Tibial artery (tissue), 4 donors: ENCODE data around the gene AIMP2.

ENCODE experiments used
- DNase-seq, 2 donors: peaks; one replicate each; pipeline ENCODE4 v3.0.0-alpha.2; 2019
- H3K27ac ChIP-seq, 2 donors: fragments of 200-600 bp; sonication (generic) in 1 of 2; 1 replicate in 1 of 2; 2 replicates in 1 of 2; pipeline ENCODE4 v1.5.1; 2018 to 2019; ENCODE audit warnings: mild to moderate bottlenecking in 1 of 2
- H3K27me3 ChIP-seq, 2 donors: fragments of 200-600 bp; sonication (generic) in 1 of 2; one replicate each; pipeline versions ENCODE4 v1.5.1 to v1.6.0; 2016 to 2019
- H3K36me3 ChIP-seq, 3 donors: fragments of 200-600 bp; sonication (generic) in 2 of 3; one replicate each; pipeline ENCODE4 v1.5.1; 2016 to 2019; ENCODE audit warnings: mild to moderate bottlenecking in 2 of 3
- H3K4me1 ChIP-seq, 4 donors: fragments of 200-600 bp; sonication (generic) in 2 of 4; 1 replicate in 3 of 4; 2 replicates in 1 of 4; pipeline ENCODE4 v1.5.1; 2016 to 2019
- H3K4me3 ChIP-seq, 2 donors: fragments of 200-600 bp; sonication (generic) in 1 of 2; 1 replicate in 1 of 2; 2 replicates in 1 of 2; pipeline ENCODE4 v1.5.1; 2018 to 2019; ENCODE audit warnings: mild to moderate bottlenecking in 2 of 2
- H3K9me3 ChIP-seq, 3 donors: fragments of 200-600 bp; sonication (generic) in 1 of 3; one replicate each; pipeline ENCODE4 v1.5.1; 2016 to 2019
- intact Hi-C: fragments of 100-400 bp; cut with DNase I; formaldehyde crosslinking; loops from one replicate; pipeline ENCODE4 v1.15.0; 2023; ENCODE audit warnings: low total_unique reads
- TF ChIP-seq, protein P1 (sequence below), 2 experiments: fragments of 200-600 bp in 1 of 2; fragments of 450-650 bp in 1 of 2; IDR thresholded peaks; one replicate each; pipeline ENCODE4 v1.5.1; 2017 to 2019; ENCODE audit warnings: antibody characterized with exemption in 2 of 2, mild to moderate bottlenecking in 1 of 2, moderate library complexity in 1 of 2

The AIMP2 gene

DNA sequence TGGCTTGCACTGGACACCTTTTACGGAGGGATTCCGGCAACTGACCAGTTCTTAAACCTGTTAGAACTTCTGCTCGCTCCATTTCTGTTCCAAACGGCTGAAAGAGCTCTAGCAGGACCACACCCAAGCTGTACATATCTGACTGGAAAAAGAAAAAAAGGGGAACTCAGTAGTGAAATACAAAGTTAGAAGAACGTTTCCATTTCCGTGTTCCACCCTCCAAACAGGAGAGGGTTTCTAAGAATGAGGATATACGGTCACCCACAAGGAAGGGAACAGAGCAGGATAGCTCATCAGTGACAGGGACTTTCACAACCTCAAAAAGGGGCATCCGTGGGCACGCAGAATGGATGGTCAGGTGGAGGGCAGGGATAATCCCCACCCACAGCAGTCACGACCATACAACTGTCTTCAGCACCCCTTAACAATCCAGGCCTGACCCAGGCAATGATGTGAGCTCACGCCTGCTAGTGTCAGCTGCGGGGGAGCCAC is 17.8 kb downstream of the AIMP2 start:
- intact Hi-C loops: no loop called here
- Histone ChIP-seq H3K27ac (no peak overlapping the region), H3K36me3 (peaks cover 72 to 98% (median 75%) of the 10 kb centered on the region in 3 donors), H3K4me1 (no peaks in the 10 kb centered on the region), H3K27me3 (no peaks in the 10 kb centered on the region), H3K4me3 (no peak overlapping the region), H3K9me3 (no peaks in the 10 kb centered on the region)
- TF ChIP-seq, protein P1, sequence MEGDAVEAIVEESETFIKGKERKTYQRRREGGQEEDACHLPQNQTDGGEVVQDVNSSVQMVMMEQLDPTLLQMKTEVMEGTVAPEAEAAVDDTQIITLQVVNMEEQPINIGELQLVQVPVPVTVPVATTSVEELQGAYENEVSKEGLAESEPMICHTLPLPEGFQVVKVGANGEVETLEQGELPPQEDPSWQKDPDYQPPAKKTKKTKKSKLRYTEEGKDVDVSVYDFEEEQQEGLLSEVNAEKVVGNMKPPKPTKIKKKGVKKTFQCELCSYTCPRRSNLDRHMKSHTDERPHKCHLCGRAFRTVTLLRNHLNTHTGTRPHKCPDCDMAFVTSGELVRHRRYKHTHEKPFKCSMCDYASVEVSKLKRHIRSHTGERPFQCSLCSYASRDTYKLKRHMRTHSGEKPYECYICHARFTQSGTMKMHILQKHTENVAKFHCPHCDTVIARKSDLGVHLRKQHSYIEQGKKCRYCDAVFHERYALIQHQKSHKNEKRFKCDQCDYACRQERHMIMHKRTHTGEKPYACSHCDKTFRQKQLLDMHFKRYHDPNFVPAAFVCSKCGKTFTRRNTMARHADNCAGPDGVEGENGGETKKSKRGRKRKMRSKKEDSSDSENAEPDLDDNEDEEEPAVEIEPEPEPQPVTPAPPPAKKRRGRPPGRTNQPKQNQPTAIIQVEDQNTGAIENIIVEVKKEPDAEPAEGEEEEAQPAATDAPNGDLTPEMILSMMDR (IDR thresholded peaks at IDR 0.05): no peak
- DNase-seq: peak in 1 of 2 donors; percentile 55

DNA sequence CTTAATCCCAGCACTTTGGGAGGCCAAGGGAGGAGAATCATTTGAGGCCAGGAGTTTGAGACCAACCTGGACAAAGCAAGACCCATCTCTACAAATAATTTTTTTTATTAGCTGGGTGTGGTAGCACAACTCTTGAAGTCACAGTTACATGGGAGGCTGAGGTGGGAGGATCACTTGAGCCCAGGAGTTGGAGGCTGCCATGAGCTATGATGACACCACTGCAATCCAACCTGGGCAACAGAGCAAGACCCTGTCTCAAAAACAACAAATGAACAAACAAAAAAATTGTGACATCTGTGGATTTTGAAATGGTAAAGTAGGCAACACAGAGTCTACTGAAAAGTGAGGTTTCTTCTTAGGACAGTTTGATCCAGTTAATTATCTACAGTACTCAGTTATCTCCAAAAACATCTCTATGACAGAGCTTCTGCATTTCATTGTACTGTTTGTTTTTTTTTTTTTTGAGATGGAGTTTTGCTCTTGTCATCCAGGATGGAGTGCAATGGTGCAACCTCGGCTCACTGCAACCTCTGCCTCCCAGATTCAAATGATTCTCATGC is 18.8 kb downstream of the AIMP2 start:
- peak in 1 of 2 donors; percentile 29 for DNase-seq
- Histone ChIP-seq H3K4me1 (no peaks in the 10 kb centered on the region), H3K36me3 (peaks cover 65 to 97% (median 69%) of the 10 kb centered on the region in 3 donors), H3K27ac (no peak overlapping the region), H3K4me3 (no peak overlapping the region), H3K9me3 (no peaks in the 10 kb centered on the region), H3K27me3 (no peaks in the 10 kb centered on the region)
- TF ChIP-seq, protein P1 (IDR thresholded peaks at IDR 0.05): no peak
- intact Hi-C loops: no loop called here

GRCh38 chr7:6028563-6028962 is 19.5 kb downstream of the AIMP2 start:
- peaks cover 66 to 97% (median 67%) of the 10 kb centered on the region in 3 donors for H3K36me3 ChIP-seq

DNA sequence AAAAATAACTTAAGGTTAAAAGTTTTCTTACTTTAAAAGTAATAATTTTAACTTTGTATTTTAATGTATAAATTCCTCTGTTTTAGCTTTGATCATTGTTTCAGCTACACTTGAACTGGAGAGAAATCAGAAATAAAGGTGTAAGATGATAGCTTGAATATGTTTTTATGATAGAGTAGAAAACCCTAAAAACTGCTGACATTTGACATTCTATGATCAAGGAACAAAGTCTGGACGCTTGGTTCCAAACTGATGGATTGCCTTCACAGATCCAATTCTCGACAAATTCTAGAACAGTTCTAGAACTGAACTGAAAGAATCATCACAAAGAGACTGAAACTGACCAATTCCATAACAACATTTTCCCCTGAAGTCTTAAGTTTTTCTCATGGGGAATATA is 21.9 kb downstream of the AIMP2 start, which contains the start of gene ANKRD61:
Gene ANKRD61, plus strand, starts transcription at position 389 of the 400 bp plus-strand sequence. Its CDS starts 0 bp downstream, at position 389.
- Histone ChIP-seq H3K4me3 (no peak within 1 kb of the TSS), H3K4me1 (no peaks in the 10 kb centered on the region), H3K36me3 (peaks cover 67 to 97% (median 67%) of the 10 kb centered on the region in 3 donors), H3K9me3 (no peaks in the 10 kb centered on the region), H3K27me3 (no peaks in the 10 kb centered on the region), H3K27ac (no peak within 1 kb of the TSS)
- TF ChIP-seq, protein P1 (IDR thresholded peaks at IDR 0.05): no peak
- intact Hi-C loops: no loop called here
- no peak for DNase-seq

More at GRCh38 chr7:6028563-6028962, 19.5 kb downstream of the AIMP2 start:
- no peaks in the 10 kb centered on the region for H3K27me3 ChIP-seq
- no peaks in the 10 kb centered on the region for H3K9me3 ChIP-seq
- no peak overlapping the region for H3K27ac ChIP-seq
- no peak for DNase-seq
- H3K4me1 ChIP-seq: no peaks in the 10 kb centered on the region
- TF ChIP-seq, protein P1 (IDR thresholded peaks at IDR 0.05): no peak
- intact Hi-C loops: no loop called here
- H3K4me3 ChIP-seq: no peak overlapping the region

DNA sequence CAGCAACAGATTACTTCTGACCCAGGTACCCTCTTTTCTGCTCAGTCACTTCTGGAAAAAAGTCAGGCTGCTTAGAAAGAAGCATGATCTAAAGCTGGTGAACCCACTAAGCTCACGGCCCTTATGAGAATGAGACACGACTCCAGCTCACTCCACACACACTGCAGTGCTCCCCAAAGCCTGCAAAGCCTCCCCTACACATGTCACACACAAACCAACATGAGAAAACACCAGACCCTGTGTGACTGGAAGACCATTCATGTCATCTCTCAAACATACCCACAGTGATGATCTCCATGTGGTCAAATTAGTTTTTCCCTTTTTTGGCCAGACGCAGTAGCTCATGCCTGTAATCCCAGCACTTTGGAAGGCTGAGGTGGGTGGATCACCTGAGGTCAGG is 22.5 kb downstream of the AIMP2 start:
- peaks cover 67 to 97% (median 67%) of the 10 kb centered on the region in 3 donors for H3K36me3 ChIP-seq
- H3K4me3 ChIP-seq: no peak overlapping the region
- TF ChIP-seq, protein P1 (IDR thresholded peaks at IDR 0.05): no peak
- H3K9me3 ChIP-seq: no peaks in the 10 kb centered on the region
- DNase-seq: no peak
- no peaks in the 10 kb centered on the region for H3K27me3 ChIP-seq
- no peaks in the 10 kb centered on the region for H3K4me1 ChIP-seq
- intact Hi-C loops: no loop called here
- no peak overlapping the region for H3K27ac ChIP-seq
